GM21381 (cell line): ENCODE measurements around the gene CLEC20A.
A peak's percentile ranks its signal among the peaks of the same experiment; 100 is the strongest.
"Not testable (repeated sequence)": the region's sequence is repeated elsewhere in the genome, so short reads cannot be mapped to it uniquely, and the experiment has no call there.

Experiments
- ATAC-seq: cut with Tn5 transposase; IDR thresholded peaks from one replicate; pipeline ENCODE4 v1.9.1; 2021; ENCODE audit warnings: mild to moderate bottlenecking, moderate library complexity; ENCODE audit not compliant: unreplicated experiment

The CLEC20A gene

GRCh38 chr1:178529364-178530036, 32.7 kb upstream of the CLEC20A start:
- ATAC-seq, result no peak

GRCh38 chr1:178528953-178529335, 32.2 kb upstream of the CLEC20A start:
- ATAC-seq, result no peak

- no peak for ATAC-seq
Measured at GRCh38 chr1:178528228-178528952, 31.6 kb upstream of the CLEC20A start.

GRCh38 chr1:178527117-178527516, 30.4 kb upstream of the CLEC20A start:
- ATAC-seq, result no peak

GRCh38 chr1:178521241-178521640, 24.5 kb upstream of the CLEC20A start:
- no peak for ATAC-seq

- no peak for ATAC-seq
Measured at GRCh38 chr1:178520803-178521202, 24.0 kb upstream of the CLEC20A start.

GRCh38 chr1:178518894-178519293, 22.1 kb upstream of the CLEC20A start:
- ATAC-seq, result no peak

- no peak for ATAC-seq
Measured at GRCh38 chr1:178516110-178516509, 19.3 kb upstream of the CLEC20A start.

GRCh38 chr1:178513278-178513983, 16.7 kb upstream of the CLEC20A start:
- ATAC-seq, result no peak

- no peak for ATAC-seq
Measured at GRCh38 chr1:178512566-178513277, 16.0 kb upstream of the CLEC20A start, which contains the start of gene TEX35. TEX35 (plus strand) TSS chr1:178513109; CDS start chr1:178513189, 80 bp downstream.

GRCh38 chr1:178510155-178510554, 13.4 kb upstream of the CLEC20A start:
- ATAC-seq, result no peak

GRCh38 chr1:178509414-178510007, 12.7 kb upstream of the CLEC20A start:
- no peak for ATAC-seq

- ATAC-seq, result no peak
Measured at GRCh38 chr1:178506669-178507068, 9.9 kb upstream of the CLEC20A start.

- no peak for ATAC-seq
Measured at GRCh38 chr1:178506177-178506576, 9.4 kb upstream of the CLEC20A start.

- no peak for ATAC-seq
Measured at GRCh38 chr1:178504286-178504685, 7.5 kb upstream of the CLEC20A start.

GRCh38 chr1:178503849-178504248, 7.1 kb upstream of the CLEC20A start:
- ATAC-seq, result no peak

GRCh38 chr1:178503316-178503715, 6.6 kb upstream of the CLEC20A start:
- ATAC-seq, result not testable (repeated sequence)

- no peak for ATAC-seq
Measured at GRCh38 chr1:178502856-178503255, 6.1 kb upstream of the CLEC20A start.

GRCh38 chr1:178502330-178502714, 5.6 kb upstream of the CLEC20A start:
- no peak for ATAC-seq

GRCh38 chr1:178501705-178502329, 5.1 kb upstream of the CLEC20A start:
- ATAC-seq, result peak; percentile 77
